ENCODE data around the gene CA11. TPM values are rescaled to one million over a fixed set of nuclear protein-coding genes. Genes with fewer than 3 reads are reported as not detected.

The CA11 gene
- total RNA-seq, 1 experiment from 2014 or later = 2.1 TPM

- no peaks in the 10 kb centered on the region for H3K27me3 Mint-ChIP-seq (ENCODE audit: unreplicated experiment)
- H3K9me3 Mint-ChIP-seq (ENCODE audit: low read depth, unreplicated experiment) = no peaks in the 10 kb centered on the region
- CTCF ChIA-PET = interaction anchor here (1.5 kb wide), 1 partner anchor 15 kb away, joined by 3 read pairs; no protein-coding TSS in a partner anchor
- no peak overlapping the region for H3K27ac Mint-ChIP-seq (ENCODE audit: unreplicated experiment)
- no peak for TF ChIP-seq CTCF (IDR thresholded peaks at IDR 0.05; ENCODE audit: unreplicated experiment)
- H3K4me3 Mint-ChIP-seq (ENCODE audit: low read depth, unreplicated experiment) = no peak overlapping the region
- H3K4me1 Mint-ChIP-seq (ENCODE audit: low read depth, unreplicated experiment) = peaks cover 21% of the 10 kb centered on the region
- peaks cover 45% of the 10 kb centered on the region for H3K36me3 Mint-ChIP-seq (ENCODE audit: insufficient read depth, unreplicated experiment)
- no TSS peak for BruUV-seq (replicated peaks)
- DNase-seq = no peak
- intact Hi-C loops (cut with micrococcal nuclease; ENCODE audit: unreplicated experiment) = no loop called here
Measured at GRCh38 chr19:48630296-48631063, 15.5 kb downstream of the CA11 start.

- Mint-ChIP-seq H3K27me3 (ENCODE audit: unreplicated experiment) (no peaks in the 10 kb centered on the region), H3K4me3 (ENCODE audit: low read depth, unreplicated experiment) (no peak overlapping the region), H3K9me3 (ENCODE audit: low read depth, unreplicated experiment) (no peaks in the 10 kb centered on the region), H3K36me3 (ENCODE audit: insufficient read depth, unreplicated experiment) (peaks cover 41% of the 10 kb centered on the region), H3K27ac (ENCODE audit: unreplicated experiment) (no peak overlapping the region), H3K4me1 (ENCODE audit: low read depth, unreplicated experiment) (peaks cover 28% of the 10 kb centered on the region)
- no peak for DNase-seq
- no peak for TF ChIP-seq CTCF (IDR thresholded peaks at IDR 0.05; ENCODE audit: unreplicated experiment)
- no TSS peak for BruUV-seq (replicated peaks)
- CTCF ChIA-PET = no interaction called here
- intact Hi-C loops (cut with micrococcal nuclease; ENCODE audit: unreplicated experiment) = no loop called here
Measured at GRCh38 chr19:48629599-48630295, 16.2 kb downstream of the CA11 start.

- CTCF ChIA-PET = no interaction called here
- no peaks in the 10 kb centered on the region for H3K9me3 Mint-ChIP-seq (ENCODE audit: low read depth, unreplicated experiment)
- H3K27ac Mint-ChIP-seq (ENCODE audit: unreplicated experiment) = no peak overlapping the region
- peaks cover 36% of the 10 kb centered on the region for H3K36me3 Mint-ChIP-seq (ENCODE audit: insufficient read depth, unreplicated experiment)
- H3K27me3 Mint-ChIP-seq (ENCODE audit: unreplicated experiment) = no peaks in the 10 kb centered on the region
- H3K4me1 Mint-ChIP-seq (ENCODE audit: low read depth, unreplicated experiment) = peaks cover 29% of the 10 kb centered on the region
- DNase-seq = no peak
- intact Hi-C loops (cut with micrococcal nuclease; ENCODE audit: unreplicated experiment) = no loop called here
- no peak overlapping the region for H3K4me3 Mint-ChIP-seq (ENCODE audit: low read depth, unreplicated experiment)
- BruUV-seq (replicated peaks) = no TSS peak
- no peak for TF ChIP-seq CTCF (IDR thresholded peaks at IDR 0.05; ENCODE audit: unreplicated experiment)
Measured at GRCh38 chr19:48629297-48629598, 16.7 kb downstream of the CA11 start.

- CTCF ChIA-PET = no interaction called here
- peak overlapping the region; percentile 15 for H3K4me3 Mint-ChIP-seq (ENCODE audit: low read depth, unreplicated experiment)
- BruUV-seq (replicated peaks) = no TSS peak
- intact Hi-C loops (cut with micrococcal nuclease; ENCODE audit: unreplicated experiment) = no loop called here
- H3K27ac Mint-ChIP-seq (ENCODE audit: unreplicated experiment) = no peak overlapping the region
- no peak for DNase-seq
- H3K36me3 Mint-ChIP-seq (ENCODE audit: insufficient read depth, unreplicated experiment) = peaks cover 36% of the 10 kb centered on the region
- H3K4me1 Mint-ChIP-seq (ENCODE audit: low read depth, unreplicated experiment) = peaks cover 31% of the 10 kb centered on the region
- no peaks in the 10 kb centered on the region for H3K27me3 Mint-ChIP-seq (ENCODE audit: unreplicated experiment)
- no peak for TF ChIP-seq CTCF (IDR thresholded peaks at IDR 0.05; ENCODE audit: unreplicated experiment)
- H3K9me3 Mint-ChIP-seq (ENCODE audit: low read depth, unreplicated experiment) = no peaks in the 10 kb centered on the region
Measured at GRCh38 chr19:48628486-48629296, 17.3 kb downstream of the CA11 start.

All from Calu3 (cell line).